GM04504 (cell line): ENCODE results near the gene CYP46A1.
"Not testable (repeated sequence)": the region's sequence is repeated elsewhere in the genome, so short reads cannot be mapped to it uniquely, and the experiment has no call there.

Experiments used
- DNase-seq: peaks from one replicate; pipeline ENCODE4 v3.0.0-alpha.2; 2012; ENCODE audit warnings: low read depth

CYP46A1 gene

DNA sequence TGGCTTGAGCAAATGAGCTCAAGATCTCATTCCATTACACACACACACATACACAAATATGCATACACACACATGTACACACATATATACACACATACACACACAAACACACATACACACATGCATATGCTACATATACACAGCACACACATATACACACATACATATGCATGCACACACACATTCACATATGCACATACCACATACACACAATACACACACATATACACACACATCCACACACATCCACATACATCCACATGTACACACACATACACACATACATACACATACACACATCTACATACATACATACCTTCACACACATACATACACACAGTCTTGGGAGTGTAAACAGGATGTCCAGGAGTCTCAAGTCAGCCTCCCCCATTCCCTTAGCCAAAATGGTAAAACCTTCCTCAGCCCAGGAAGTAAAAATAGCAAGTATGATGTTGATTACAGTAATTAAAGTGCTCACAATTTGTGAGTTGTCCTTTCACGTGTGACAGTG lies 26.4 kb upstream of the CYP46A1 start:
- DNase-seq, result no peak

DNA sequence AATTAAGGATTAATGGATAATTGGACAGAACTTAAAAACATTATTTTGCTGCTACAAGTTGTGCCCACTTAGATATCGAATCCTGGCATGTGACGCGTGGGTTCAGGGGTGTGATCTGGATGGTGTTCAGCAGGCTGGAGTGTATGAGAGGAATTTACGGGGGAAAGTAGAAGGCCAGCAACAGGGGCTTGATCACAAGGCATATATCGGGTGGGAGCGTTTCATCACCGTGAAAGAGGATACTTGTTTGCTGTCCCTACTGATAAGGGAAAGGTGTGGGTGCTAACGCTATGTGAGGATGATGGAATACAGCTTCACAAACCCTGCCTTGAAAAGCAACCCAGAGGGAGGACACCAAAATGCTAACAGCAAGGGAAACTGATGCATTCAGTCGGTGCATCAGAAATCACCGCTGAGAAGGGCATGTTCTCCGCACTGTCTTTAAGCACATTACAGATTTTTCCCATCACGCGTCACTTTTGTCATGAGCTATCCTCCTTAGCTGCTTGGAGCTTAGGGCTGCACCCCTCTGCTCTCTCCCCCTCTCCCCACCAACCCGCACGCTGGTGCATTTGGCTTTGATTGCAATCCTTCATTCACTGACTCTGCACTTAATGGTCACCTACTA lies 25.8 kb upstream of the CYP46A1 start:
- no peak for DNase-seq

DNA sequence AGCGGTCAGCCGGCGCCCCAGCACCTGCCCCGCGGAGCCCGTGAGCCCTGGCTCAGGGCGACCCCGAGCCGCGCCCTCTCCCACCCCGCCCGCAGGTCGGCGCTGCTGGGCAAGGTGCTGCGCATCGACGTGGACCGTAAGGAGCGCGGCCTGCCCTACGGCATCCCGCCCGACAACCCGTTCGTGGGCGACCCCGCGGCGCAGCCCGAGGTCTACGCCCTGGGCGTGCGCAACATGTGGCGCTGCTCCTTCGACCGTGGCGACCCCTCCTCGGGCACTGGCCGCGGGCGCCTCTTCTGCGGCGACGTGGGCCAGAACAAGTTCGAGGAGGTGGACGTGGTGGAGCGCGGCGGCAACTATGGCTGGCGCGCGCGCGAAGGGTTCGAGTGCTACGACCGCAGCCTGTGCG lies 24.8 kb upstream of the CYP46A1 start:
- no peak for DNase-seq

DNA sequence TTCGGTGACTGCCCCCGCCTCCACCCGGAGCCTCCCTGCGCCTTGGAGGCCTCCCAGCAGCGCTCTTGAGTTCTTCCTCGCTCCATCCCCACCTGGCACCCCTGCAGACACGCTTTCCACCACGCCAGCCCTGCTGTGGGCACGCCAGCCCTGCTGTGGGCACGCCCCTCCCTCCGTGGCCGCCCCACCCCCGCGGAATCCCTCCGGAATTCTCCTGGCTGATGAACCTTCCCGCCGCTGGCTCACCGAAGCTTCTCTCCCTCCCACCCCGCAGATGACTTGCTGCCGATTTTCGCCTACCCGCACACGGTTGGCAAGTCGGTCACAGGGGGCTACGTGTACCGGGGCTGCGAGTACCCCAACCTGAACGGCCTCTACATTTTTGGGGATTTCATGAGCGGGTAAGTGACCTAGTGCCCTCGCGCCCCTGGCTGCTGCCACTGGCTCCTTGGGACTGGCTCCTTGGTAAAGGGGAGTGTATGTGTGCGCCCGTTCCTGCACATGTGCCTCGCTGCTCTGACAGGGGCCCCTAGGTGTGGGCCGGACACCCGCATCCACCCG lies 24.0 kb upstream of the CYP46A1 start:
- no peak for DNase-seq

DNA sequence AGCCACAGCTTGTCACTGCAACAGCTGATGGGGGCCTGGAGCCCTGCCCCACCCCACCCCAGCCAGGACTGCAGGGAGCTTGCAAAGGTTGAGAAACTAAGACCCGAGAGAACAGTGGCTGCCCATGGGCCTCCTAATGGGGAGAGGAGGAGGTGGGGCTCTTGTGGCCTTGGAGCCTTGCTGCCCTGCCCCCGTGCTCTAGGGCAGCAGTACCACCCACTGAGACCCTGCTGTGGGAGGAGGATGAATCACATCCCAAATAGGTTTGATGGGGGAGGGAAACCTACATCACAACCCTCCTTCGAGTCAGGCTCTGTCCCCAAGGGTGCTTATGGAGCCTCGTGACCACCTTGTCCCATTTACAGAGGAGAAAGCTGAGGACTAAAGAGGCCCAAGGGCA lies 23.3 kb upstream of the CYP46A1 start:
- DNase-seq, result no peak

DNA sequence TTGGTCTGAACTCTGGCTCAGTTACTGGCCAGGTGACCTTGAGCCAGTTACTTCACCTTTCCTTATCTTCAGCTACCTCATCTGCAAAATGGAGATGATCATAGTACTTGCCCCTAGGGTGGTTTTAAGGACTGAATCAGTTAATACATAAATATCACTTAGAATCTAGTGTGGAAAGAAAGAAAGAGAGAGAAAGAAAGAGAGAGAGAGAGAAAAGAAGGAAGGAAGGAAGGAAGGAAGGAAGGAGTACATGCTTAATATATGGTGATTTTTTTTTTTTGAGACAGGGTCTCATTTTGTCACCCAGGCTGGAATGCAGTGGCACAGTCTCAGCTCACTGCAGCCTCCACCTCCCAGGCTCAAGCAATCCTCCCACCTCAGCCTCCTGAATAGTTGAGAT lies 22.9 kb upstream of the CYP46A1 start:
- not testable (repeated sequence) for DNase-seq

DNA sequence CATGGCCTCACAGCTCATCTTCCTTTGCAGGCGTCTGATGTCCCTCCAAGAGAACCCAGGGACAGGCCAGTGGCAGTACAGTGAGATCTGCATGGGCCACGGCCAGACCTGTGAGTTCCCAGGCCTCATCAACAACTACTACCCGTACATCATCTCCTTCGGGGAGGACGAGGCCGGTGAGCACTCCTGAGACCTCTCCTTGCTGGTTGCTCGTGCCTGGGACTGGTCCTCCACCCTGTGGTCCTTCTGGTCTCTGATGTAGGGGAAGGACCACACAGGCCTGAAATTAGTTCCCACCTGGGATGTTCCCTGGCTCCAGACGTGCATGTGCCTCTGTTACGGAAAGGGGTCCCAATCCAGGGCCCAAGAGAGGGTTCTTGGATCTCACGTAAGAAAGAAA lies 21.3 kb upstream of the CYP46A1 start:
- DNase-seq, result no peak

DNA sequence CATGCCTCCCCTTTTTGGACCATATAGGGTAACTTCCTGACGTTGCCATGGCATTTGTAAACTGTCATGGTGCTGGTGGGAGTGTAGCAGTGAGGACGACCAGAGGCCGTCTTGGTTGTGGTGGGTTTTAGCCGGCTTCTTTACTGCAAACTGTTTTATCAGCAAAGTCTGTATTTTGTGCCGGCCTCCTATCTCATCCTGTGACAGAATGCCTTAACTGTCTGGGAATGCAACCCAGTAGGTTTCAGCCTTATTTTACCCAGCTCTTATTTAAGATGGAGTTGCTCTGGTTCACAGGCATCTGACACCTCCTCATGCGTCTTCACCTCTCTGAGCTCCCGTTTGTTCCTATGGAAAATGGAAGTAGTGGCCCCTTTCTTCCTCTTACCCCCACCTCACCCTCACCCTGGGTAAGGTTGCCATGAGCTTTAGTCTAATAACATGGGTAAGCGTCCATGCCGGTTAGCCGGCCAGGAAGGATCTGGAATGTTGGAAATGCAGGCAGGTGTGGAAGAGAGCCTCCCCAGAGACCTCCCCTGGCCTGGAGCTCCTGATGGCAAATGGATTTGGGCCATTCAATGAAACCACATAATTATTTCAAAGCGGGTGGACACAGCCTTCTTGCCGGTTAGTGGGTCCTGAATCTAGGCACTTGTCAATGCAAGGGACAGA lies 20.6 kb upstream of the CYP46A1 start:
- no peak for DNase-seq

DNA sequence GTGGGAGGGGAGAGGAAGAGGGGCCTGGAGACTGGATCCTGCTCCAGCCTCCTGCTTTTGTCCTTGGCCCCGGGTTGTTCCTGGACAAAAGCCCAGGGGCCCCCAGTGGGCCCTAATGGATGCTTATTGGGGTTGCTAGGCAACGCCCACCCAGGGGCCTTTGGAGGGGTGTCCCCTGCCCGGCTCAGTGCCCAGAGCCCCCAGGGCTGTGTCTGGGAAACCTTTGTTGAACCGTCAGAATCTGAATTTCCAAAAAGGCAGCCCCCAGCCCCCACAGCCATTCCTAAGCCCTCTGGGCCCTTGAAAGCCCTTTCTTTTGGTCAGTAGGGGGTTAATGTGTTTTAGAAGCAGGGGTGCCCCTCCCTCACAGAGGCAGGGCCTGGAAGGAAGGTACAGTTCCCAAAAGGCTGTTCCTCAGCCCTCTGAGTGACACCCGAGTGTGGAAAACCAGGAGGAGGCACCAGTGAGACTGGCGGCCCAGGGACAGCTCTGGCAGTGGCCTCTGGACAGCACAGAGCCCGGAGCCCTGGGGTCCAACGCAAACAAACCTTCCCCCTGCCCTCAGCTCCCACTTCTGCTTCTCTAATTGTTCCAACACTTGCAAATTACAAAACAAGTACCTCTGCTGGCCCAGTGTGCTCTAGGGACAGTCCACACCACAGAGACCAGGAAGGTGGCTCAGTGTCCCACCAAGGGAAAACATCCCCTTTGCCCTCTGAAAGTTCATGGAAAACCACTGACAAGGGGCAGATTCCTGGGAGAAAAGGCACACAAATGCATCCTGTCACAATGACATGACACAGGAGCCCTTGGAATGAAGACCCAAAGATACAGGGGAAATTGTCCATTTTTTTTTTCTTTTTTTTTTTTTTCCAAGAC lies 19.8 kb upstream of the CYP46A1 start:
- no peak for DNase-seq

DNA sequence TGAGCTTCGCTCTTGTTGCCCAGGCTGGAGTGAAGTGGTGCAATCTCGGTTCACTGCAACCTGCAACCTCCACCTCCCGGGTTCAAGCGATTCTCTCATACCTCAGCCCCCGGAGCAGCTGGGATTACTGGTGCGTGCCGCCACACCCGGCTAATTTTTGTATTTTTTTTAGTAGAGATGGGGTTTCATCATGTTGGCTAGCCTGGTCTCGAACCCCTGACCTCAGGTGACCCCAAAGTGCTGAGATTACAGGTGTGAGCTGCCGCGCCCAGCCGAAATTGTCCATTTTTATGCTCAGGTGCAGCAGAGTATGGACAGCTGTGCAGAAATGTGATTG lies 19.2 kb upstream of the CYP46A1 start:
- no peak for DNase-seq

DNA sequence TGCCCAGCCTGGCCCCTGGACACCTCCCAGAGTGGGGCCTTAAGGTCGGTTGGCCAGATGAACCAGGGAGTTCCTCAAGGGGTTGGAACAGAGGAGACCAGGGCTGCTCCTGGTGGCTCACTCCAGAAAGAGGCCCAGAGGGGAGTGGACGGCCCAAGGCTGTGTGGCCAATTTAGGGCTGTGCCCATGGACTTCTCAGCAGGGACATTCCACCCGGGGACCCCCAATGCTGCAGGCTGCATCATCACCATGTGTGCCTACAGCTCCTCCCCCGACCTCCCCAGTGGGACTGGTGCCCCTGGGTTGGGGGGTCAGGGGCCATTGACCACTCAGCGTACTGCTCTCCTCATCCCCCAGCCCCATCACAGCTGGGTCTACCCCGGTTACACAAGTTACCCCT lies 17.6 kb upstream of the CYP46A1 start:
- no peak for DNase-seq

DNA sequence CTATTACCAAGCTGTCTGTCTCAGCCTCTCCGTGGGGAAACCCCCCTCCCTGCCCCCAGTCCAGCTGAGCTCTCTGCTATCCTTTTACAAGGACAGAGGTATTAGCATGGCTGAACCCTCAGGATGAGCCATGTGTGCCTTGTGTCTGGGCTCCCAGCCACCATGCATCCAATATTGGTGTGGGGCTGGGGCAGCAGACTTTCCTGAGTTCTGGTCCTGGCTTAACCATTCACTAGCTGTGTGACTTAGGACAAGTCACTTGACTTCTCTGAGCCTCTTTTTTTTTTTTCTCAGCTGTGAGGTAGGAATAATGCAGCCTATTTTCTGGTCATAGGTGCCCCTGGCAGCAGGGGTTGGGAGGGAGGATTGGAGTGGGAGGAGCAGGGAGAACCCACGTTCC lies 17.1 kb upstream of the CYP46A1 start:
- DNase-seq, result no peak

DNA sequence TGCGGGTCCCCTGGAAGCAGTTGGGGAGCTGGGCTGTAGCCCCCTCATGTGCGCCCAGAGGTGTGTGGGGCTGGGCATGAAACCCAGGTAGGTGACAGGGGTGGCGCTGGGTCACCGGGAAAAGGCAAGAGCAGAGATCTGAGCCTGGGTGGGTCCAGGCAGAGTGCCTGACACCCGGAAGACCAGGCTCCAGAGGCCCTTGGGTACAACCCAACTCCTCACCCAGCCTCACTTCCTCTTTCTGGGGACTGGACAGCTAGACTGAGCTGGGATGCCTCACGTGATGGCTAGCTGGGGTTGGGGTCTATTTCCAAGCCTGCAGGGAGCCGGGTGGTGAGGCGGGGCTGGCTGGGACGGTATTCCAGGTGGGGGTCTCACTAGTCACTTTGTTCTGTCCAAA lies 16.3 kb upstream of the CYP46A1 start:
- no peak for DNase-seq

DNA sequence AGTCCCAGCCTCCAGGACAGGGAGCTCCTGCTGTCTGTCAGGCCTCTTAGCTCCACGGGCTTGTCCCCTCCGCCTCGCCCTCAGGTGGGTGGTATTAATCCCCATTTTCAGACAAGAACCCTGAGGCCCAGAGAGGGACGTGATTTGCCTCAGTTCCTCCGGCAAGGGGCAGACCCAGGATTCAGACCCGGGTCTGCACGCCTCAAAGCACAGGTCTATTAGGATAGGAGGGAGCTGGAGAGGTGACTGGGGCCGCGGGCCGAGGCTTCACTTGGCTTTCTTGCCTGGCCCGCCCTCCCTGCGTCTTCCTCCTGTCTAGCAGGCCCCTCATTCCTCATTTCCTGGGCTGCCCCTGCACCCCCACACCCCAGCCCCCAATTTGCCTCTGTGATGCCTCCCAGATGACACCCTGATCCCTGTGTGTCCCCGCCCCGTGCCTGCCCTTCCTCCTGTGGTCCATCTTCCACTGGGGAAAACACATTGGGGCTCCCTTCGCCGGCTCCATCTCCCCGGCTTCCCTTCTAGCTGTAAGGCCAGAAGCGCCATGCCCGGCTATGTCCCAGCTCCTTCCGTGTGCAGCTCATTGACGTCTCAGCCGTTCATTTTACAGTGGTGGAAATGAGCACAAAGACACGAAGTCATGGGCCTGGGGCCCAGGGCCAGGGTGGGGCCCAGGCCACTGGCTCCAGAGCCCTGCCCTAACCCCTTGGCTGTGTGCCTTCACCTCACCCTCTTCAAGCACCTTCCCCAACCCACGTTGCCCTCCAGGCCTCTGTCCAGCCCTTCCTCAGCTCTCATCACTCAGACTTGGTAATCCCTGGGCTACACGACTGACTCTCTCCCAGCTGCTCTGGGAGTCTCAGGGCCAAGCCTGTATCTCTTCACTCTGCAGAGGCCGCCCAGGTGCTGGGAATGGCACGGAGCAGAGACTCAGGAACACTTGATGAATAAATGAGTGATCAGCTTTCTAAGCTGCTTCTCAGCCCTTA lies 15.5 kb upstream of the CYP46A1 start:
- no peak for DNase-seq

DNA sequence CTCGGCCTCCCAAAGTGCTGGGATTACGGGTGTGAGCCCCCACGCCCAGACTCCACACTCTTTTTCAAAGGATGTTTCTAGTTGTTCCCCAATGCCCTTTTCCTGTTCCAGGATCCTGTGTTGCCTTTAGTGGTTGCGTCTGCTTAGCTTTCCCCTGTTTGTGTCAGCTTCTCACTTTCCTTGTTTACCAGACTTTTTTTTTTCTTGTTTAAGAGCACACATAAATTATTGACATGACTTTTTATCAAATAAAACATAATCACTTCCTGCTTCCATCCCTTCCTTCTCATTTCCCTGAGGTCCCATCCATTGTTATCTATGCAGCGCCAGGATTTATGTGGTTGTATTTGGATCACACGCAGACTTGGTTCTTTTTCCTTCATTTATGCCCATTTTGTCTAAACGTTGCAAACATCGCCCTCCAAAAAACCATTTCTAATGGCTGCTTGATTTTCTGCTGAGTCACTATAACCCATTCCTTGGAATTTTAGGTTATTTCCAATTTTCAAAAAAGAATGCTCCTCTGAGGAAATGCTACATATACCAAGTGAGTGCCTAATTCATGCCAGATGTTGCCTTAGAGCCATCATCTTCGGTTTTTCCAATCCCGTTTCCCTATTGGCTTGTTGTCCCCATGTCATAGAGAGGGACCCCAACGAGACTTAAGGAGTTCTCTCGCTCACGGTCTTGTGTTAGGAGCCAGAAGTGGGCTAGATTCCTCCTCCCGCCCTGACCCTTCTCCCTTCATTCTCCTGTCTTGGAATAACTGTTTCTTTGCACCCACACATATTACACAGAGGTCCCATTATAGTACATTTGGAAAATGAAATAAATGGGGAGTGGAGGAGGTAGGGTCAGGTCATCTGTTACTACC lies 13.5 kb upstream of the CYP46A1 start:
- DNase-seq, result no peak

DNA sequence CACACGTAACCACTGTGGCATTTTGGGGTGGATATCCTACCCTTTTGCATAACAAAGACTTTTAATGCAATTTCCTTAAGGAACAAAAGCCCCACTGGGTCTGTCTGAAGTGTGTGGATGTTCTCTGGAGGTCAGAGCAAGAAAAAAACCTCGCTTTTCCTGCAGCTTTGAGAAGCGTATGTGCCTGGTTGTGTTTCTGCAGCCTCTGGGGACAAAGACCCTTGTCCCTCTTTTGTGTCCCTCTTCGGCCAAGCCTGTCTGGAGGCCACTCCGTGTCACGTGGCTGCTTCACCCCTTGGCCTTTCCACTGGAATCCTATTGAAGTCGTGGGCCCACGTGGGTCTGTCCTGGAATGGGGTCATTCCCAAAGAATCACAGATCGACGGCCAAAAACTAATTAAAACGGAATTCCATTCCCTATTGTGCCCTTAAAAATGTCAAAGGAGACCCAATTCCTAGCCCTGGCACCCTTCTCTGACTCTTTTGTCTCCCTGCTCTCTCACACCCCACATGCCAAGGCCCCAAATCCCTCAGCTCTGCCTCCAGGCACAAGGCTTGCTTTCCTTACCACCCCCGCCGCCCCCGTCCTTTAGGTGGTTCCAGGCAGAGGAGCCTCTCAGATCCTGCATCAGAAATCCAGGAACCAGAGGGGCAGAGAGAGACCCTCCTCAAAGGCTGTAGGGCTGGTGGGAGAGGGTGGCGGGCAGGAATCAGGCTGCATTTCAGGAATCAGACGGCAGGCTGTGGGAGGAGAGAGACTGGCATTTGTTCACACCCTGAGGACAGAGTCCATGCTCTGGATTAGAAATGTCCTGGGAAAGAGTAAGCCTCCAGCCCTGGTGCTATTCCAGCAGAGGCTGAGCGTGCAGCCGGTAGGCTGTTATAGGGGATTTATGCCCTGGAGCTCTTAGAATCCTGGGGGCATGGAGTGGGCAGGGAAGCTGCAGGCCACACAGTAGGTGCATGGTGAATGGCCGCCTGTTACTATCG lies 12.6 kb upstream of the CYP46A1 start:
- DNase-seq, result no peak

DNA sequence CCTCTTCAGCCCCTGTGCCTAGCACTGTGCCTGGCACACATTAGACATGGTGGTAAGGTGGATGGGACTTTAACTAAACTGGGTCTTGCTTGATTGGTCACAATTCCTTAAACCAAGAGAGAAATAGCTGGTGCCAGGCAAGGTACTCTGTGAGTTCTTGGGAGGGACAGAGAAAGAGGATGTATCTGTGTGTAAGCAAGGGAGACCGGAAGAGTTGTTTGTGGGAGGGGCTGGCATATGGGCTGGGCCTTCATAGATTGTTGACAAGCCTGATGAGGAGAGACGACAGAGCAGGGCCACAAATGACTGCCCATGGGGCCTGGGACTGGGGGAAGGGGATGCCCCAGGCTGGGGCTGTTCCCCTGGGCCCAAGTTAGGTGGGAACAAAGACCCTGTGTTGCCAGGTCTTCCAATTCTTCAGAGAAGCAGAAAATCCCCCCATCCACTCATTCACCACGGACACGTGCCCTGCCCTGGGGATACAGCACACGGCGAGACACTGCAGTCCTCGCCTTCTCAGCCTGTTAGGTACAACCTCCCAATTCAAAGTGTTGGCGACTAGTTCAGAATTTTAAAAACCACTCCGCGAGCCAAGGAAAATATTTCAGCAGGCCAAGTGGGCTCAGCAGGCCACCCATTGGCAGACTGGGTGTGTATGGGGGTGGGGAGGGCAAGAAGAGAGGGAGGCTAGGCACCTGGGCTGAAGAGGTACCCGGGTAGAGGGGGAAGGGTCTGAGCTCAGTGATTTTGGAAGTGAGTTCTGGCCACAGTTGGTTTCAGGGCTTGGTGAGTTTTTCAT lies 11.4 kb upstream of the CYP46A1 start:
- no peak for DNase-seq

DNA sequence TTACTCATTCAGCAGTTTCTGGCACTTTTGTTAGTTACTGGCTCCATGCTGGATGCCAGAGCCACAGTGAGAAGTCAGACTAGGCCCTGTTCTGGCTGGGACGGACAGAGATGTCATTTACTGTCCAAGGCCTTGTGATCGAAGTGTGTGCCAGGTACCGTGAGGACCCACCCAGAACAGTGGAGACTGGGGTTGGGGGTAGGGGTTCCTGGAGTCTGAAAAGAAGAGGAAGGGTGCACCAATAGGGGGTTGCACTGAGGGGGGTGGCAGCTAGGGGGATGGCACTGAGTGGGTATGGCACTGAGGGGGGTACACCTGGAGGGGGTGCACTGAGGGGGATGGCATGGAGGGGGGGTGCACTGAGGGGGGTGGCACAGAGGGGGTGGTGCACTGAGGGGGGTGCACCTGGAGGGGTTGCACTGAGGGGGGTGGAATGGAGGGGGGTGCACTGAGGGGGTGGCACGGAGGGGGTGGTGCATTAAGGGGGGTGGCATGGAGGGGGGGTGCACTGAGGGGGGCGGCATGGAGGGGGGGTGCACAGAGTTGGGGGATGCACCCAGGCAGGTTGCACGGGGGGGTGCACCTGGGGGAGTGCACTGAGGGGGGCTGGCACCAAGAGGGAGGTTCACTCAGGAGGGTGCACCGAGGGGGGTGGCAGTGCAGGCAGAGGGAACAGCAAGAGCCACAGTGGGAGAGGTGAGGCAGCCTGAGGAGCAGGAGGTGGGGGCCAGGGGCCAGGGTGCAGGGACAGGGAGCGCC lies 10.6 kb upstream of the CYP46A1 start:
- no peak for DNase-seq
